Hepatocyte (in vitro differentiated cells): ENCODE measurements around the gene SORCS2. TPM values are rescaled to one million over a fixed set of nuclear protein-coding genes. Genes with fewer than 3 reads are reported as not detected.

ENCODE experiments used
- DNase-seq: peaks from one replicate; pipeline ENCODE4 v3.0.0-alpha.2; 2016; ENCODE audit warnings: low spot score
- H2AFZ ChIP-seq: fragments of 200-600 bp; sonication (generic); 2 replicates; pipeline ENCODE4 v1.6.0; 2016; ENCODE audit warnings: antibody characterized with exemption, mild to moderate bottlenecking
- H3K27ac ChIP-seq: fragments of 200-600 bp; sonication (generic); 2 replicates; pipeline ENCODE4 v1.5.1; 2016; ENCODE audit warnings: mild to moderate bottlenecking
- H3K27me3 ChIP-seq: fragments of 200-600 bp; sonication (generic); 2 replicates; pipeline ENCODE4 v1.6.1; 2016
- H3K36me3 ChIP-seq: fragments of 200-600 bp; sonication (generic); replicated peaks from 2 replicates; pipeline ENCODE4 v1.5.1; 2016; ENCODE audit warnings: low read depth; ENCODE audit not compliant: insufficient read depth
- H3K4me1 ChIP-seq: fragments of 200-600 bp; sonication (generic); 2 replicates; pipeline ENCODE4 v1.5.1; 2016; ENCODE audit warnings: mild to moderate bottlenecking, moderate library complexity; ENCODE audit not compliant: insufficient read depth
- H3K4me2 ChIP-seq: fragments of 200-600 bp; sonication (generic); 2 replicates; pipeline ENCODE4 v1.6.0; 2016
- H3K4me3 ChIP-seq: fragments of 200-600 bp; sonication (generic); 2 replicates; pipeline ENCODE4 v1.5.1; 2016; ENCODE audit warnings: mild to moderate bottlenecking
- H3K79me2 ChIP-seq: fragments of 200-600 bp; sonication (generic); 2 replicates; pipeline ENCODE4 v1.6.0; 2017; ENCODE audit warnings: mild to moderate bottlenecking
- H3K9me2 ChIP-seq: fragments of 200-600 bp; sonication (generic); replicated peaks from 2 replicates; pipeline ENCODE4 v1.6.0; 2017; ENCODE audit warnings: mild to moderate bottlenecking; ENCODE audit not compliant: insufficient read depth
- H3K9me3 ChIP-seq: fragments of 200-600 bp; sonication (generic); 2 replicates; pipeline ENCODE4 v1.5.1; 2016; ENCODE audit warnings: low read depth, mild to moderate bottlenecking
- H4K20me1 ChIP-seq: fragments of 200-600 bp; sonication (generic); 2 replicates; pipeline ENCODE4 v1.6.0; 2016; ENCODE audit warnings: mild to moderate bottlenecking; ENCODE audit not compliant: insufficient read depth, poor library complexity, severe bottlenecking
- EZH2 ChIP-seq: fragments of 200-600 bp; sonication (generic); IDR thresholded peaks from 2 replicates; pipeline ENCODE4 v1.6.1; 2016; ENCODE audit warnings: antibody characterized with exemption, mild to moderate bottlenecking, borderline replicate concordance
- EZH2phosphoT487 ChIP-seq: fragments of 200-600 bp; sonication (generic); IDR thresholded peaks from one replicate; pipeline ENCODE4 v1.6.1; 2018; ENCODE audit warnings: antibody characterized with exemption, mild to moderate bottlenecking, low read depth, moderate library complexity; ENCODE audit not compliant: unreplicated experiment, severe bottlenecking
- WGBS: methylation state at CpG from one replicate; pipeline ENCODE4 v1.1.6; 2016; ENCODE audit warnings: low lambda C conversion rate; ENCODE audit errors: missing lambda C conversion rate; 5-methylcytosine and 5-hydroxymethylcytosine counted together
- polyA plus RNA-seq: library from polyadenylated mRNA; unstranded; fragments of >200 nt; fragmentation: Nextera tagmentation; extraction: Ambion mirVana; gene quantifications from 2 replicates; pipeline ENCODE4 v1.2.1, GENCODE V29; 2016
- total RNA-seq: library from RNA; depleted of rRNA; stranded (reverse); fragments of >200 nt; gene quantifications from 2 replicates; pipeline ENCODE4 v1.2.3, GENCODE V29; 2014
- TF ChIP-seq, protein P1 (sequence below): fragments of 200-600 bp; sonication (generic); IDR thresholded peaks from 2 replicates; pipeline ENCODE4 v1.5.1; 2016; ENCODE audit warnings: antibody characterized with exemption, mild to moderate bottlenecking; ENCODE audit not compliant: poor library complexity

The SORCS2 gene
- total and polyA plus RNA-seq, 2 experiments from 2014 or later, result 1.6 to 4.8 TPM

DNA sequence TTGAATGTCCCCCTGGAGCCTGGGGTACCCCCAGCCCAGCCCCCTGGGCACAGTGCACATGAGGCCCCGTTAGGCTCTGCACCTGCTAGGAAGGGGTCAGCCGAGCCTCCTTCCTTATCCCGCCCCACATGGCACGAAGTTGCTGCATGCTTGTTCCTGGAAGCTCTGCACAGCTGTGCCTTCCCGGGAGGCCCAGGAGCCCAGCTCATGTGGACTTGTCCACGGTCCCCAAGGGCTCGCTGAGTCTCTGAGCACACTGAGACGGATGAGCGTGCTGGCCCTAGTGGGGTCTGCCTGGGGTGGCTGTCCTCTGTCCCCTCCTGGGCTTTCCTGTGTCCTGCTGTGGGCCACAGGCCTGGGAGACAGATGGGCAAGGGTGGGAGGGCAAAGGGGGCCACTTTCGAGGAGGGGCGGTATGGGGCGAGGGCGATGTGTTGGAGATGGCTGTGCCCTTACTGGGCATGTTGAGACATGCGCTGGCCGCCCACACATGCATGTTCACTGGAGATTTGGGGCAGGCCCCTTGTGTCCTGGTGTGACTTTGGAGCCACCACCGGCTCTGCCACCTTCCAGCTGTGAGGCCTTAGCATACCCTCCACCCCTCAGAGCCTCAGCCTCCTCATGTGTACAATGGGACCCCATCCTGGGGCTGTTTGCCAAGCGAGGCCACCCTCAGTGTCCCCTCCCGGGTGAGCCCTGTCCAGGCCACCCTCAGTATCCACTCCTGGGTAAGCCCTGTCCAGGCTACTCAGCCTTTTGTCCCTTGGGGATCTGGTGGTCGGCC lies 509.7 kb downstream of the SORCS2 start:
- TF ChIP-seq EZH2 (no peak), EZH2phosphoT487 (no peak)
- TF ChIP-seq, protein P1, sequence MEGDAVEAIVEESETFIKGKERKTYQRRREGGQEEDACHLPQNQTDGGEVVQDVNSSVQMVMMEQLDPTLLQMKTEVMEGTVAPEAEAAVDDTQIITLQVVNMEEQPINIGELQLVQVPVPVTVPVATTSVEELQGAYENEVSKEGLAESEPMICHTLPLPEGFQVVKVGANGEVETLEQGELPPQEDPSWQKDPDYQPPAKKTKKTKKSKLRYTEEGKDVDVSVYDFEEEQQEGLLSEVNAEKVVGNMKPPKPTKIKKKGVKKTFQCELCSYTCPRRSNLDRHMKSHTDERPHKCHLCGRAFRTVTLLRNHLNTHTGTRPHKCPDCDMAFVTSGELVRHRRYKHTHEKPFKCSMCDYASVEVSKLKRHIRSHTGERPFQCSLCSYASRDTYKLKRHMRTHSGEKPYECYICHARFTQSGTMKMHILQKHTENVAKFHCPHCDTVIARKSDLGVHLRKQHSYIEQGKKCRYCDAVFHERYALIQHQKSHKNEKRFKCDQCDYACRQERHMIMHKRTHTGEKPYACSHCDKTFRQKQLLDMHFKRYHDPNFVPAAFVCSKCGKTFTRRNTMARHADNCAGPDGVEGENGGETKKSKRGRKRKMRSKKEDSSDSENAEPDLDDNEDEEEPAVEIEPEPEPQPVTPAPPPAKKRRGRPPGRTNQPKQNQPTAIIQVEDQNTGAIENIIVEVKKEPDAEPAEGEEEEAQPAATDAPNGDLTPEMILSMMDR, result no peak
- Histone ChIP-seq H2AFZ (no peak overlapping the region), H3K9me2 (no peaks in the 10 kb centered on the region), H3K79me2 (no peaks in the 10 kb centered on the region), H3K4me3 (no peak overlapping the region), H3K27me3 (no peaks in the 10 kb centered on the region), H4K20me1 (no peaks in the 10 kb centered on the region), H3K4me1 (no peaks in the 10 kb centered on the region), H3K27ac (no peak overlapping the region), H3K4me2 (no peak overlapping the region), H3K36me3 (no peaks in the 10 kb centered on the region), H3K9me3 (no peaks in the 10 kb centered on the region)
- 83% methylated on average over 12 of the region's 19 CpGs for WGBS
- no peak for DNase-seq

DNA sequence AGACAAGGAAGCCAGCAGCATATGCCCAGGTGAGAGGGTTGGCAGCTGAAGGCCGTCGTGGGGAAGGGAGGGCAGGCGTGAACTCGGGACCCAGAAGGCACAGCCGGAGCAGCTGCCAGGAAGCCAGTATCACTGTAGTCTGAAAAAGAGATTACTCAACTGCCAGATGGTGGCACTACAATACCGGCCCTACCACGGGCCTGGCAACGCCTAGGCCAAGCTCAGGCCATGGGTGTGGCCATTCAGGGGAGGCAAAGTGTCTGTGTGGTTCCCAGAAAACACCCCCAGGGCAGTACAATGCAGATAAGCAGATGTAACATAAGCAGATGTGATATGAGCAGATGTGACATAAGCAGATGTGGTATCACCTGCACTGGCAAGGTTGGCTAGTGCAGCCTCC lies 511.4 kb downstream of the SORCS2 start:
- no peaks in the 10 kb centered on the region for H3K36me3 ChIP-seq
- H3K27me3 ChIP-seq, result no peaks in the 10 kb centered on the region
- H3K4me1 ChIP-seq, result no peaks in the 10 kb centered on the region
- no peak overlapping the region for H3K27ac ChIP-seq
- H3K9me3 ChIP-seq, result no peaks in the 10 kb centered on the region
- no peak overlapping the region for H3K4me2 ChIP-seq
- 92% methylated on average over 8 of the region's 8 CpGs for WGBS
- H4K20me1 ChIP-seq, result no peaks in the 10 kb centered on the region
- no peak overlapping the region for H2AFZ ChIP-seq
- no peak overlapping the region for H3K4me3 ChIP-seq
- H3K79me2 ChIP-seq, result no peaks in the 10 kb centered on the region
- no peak for DNase-seq
- H3K9me2 ChIP-seq, result no peaks in the 10 kb centered on the region
- TF ChIP-seq EZH2, result no peak

DNA sequence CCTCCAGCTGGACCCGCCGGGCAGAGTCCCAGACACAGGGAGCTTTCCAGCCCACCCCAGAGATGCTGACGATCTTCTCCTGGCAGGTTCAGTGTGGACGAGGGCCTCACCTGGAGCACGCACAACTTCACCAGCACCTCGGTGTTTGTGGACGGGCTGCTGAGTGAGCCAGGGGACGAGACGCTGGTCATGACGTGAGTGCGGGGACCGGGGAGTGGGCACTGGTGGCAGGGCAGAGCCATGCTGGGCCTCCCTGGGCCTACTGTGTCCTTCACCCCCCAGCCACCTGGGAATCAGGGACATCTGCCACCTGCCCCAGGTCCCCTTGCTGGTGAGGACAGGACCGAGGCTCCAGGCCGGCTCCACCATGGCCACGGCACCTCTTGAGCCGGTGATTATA lies 511.8 kb downstream of the SORCS2 start:
- no peaks in the 10 kb centered on the region for H3K36me3 ChIP-seq
- H3K4me2 ChIP-seq, result no peak overlapping the region
- H2AFZ ChIP-seq, result no peak overlapping the region
- no peaks in the 10 kb centered on the region for H3K9me3 ChIP-seq
- DNase-seq, result no peak
- no peak overlapping the region for H3K27ac ChIP-seq
- H3K4me3 ChIP-seq, result no peak overlapping the region
- H3K4me1 ChIP-seq, result no peaks in the 10 kb centered on the region
- no peaks in the 10 kb centered on the region for H4K20me1 ChIP-seq
- H3K79me2 ChIP-seq, result no peaks in the 10 kb centered on the region
- 97% methylated on average over 16 of the region's 16 CpGs for WGBS
- no peaks in the 10 kb centered on the region for H3K9me2 ChIP-seq
- no peak for TF ChIP-seq EZH2
- TF ChIP-seq EZH2phosphoT487, result no peak
- TF ChIP-seq, protein P1, result no peak
- H3K27me3 ChIP-seq, result no peaks in the 10 kb centered on the region

DNA sequence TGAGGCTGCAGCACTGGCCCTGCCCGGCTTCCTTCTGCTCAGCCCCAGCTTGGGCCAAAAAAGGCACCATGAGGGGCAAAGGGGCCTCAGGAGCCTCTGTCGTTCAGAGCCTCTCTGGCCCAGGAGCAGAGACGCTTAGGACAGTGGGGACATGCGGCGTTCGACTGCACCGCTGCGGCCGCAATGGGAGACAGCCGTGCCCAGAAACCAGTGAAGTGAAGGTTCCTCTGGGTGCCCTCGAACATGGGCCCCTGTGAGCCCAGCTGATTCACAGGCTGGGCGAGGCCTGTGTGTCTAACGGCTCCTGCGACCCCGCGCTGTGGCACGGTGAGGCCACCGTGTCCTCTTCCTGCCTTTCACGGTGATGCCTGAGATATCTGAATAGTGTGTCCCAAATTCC lies 512.3 kb downstream of the SORCS2 start:
- Histone ChIP-seq H3K27ac (no peak overlapping the region), H3K27me3 (no peaks in the 10 kb centered on the region), H2AFZ (no peak overlapping the region), H3K4me1 (no peaks in the 10 kb centered on the region), H3K4me3 (no peak overlapping the region), H3K79me2 (no peaks in the 10 kb centered on the region), H3K36me3 (no peaks in the 10 kb centered on the region), H3K4me2 (no peak overlapping the region), H3K9me3 (no peaks in the 10 kb centered on the region), H3K9me2 (no peaks in the 10 kb centered on the region), H4K20me1 (no peaks in the 10 kb centered on the region)
- TF ChIP-seq EZH2phosphoT487, result no peak
- TF ChIP-seq, protein P1, result no peak
- TF ChIP-seq EZH2, result no peak
- WGBS, result 92% methylated on average over 19 of the region's 19 CpGs
- no peak for DNase-seq
